ENCODE data around the gene INSYN1. TPM values are rescaled to one million over a fixed set of nuclear protein-coding genes. Genes with fewer than 3 reads are reported as not detected.

INSYN1 gene
- total and polyA plus RNA-seq, 9 of the 15 experiments (the other 6 are each of a cell fraction or from before 2014, with no cell fraction given) = not detected

- intact Hi-C loops (cut with micrococcal nuclease) = no loop called here
- H3K27ac ChIP-seq (ENCODE audit: extremely low read depth, low read depth, low read length) = no peak overlapping the region
- DNase-seq (ENCODE audit: extremely low read depth in 1 of 4, low spot score in 3 of 4) = no peak
- no peaks in the 10 kb centered on the region for H3K9me1 ChIP-seq (ENCODE audit: control insufficient read depth, insufficient read depth, low read length)
- H2AFZ ChIP-seq (ENCODE audit: low read depth, low read length) = no peak overlapping the region
- no peak for ATAC-seq
- no TSS peak for BruUV-seq (replicated peaks)
- no peaks in the 10 kb centered on the region for H3K4me1 ChIP-seq (replicated peaks in 1 of 2; ENCODE audit: control insufficient read depth in 2 of 2, insufficient read depth in 2 of 2, low read length in 2 of 2)
- no peaks in the 10 kb centered on the region for H3K36me3 ChIP-seq (ENCODE audit: control insufficient read depth, insufficient read depth, low read length)
- no peaks in the 10 kb centered on the region for H3K79me2 ChIP-seq (ENCODE audit: control insufficient read depth, insufficient read depth, low read length)
- no peak for FAIRE-seq
- 14% methylated on average over 6 of the region's 6 CpGs for WGBS (ENCODE audit: insufficient coverage, low coverage, missing lambda C conversion rate)
- no peak overlapping the region for H3K9ac ChIP-seq (ENCODE audit: insufficient read depth in 1 of 2, low read depth in 2 of 2, low read length in 2 of 2)
- peaks cover 10% of the 10 kb centered on the region for H4K20me1 ChIP-seq (replicated peaks; ENCODE audit: control insufficient read depth, insufficient read depth, low read length)
- POLR2A ChIA-PET = no interaction called here
- H3K4me3 ChIP-seq = no peak overlapping the region
- H3K27me3 ChIP-seq (ENCODE audit: control insufficient read depth in 2 of 2, insufficient read depth in 2 of 2, low read length in 2 of 2) = no peaks in the 10 kb centered on the region; a peak in 1 of 5 replicates
- in situ Hi-C loops (cut with MboI) = no loop called here
- no peaks in the 10 kb centered on the region for H3K9me3 ChIP-seq (replicated peaks; ENCODE audit: control insufficient read depth, insufficient read depth, low read depth, low read length)
- H3K4me2 ChIP-seq (ENCODE audit: insufficient read depth, low read length) = no peak overlapping the region
- CTCF ChIA-PET (ENCODE audit: low intra/inter-chr PET ratio) = no interaction called here
- TF ChIP-seq DMBX1 (CRISPR knock-in tag; IDR thresholded peaks at IDR 0.05; ENCODE audit: borderline replicate concordance) (no peak), RREB1 (CRISPR knock-in tag; IDR thresholded peaks at IDR 0.05) (no peak), U2AF1 (optimal IDR thresholded peaks at IDR 0.05; ENCODE audit: low read depth, low read length) (no peak), ZSCAN29 (IDR thresholded peaks at IDR 0.05) (no peak), ZNF589 (CRISPR knock-in tag; IDR thresholded peaks at IDR 0.05; ENCODE audit: low read depth) (no peak), ZNF449 (CRISPR knock-in tag; IDR thresholded peaks at IDR 0.05) (no peak), SIN3B (IDR thresholded peaks at IDR 0.05; ENCODE audit: low read depth) (no peak), MEF2D (tag; conservative IDR thresholded peaks at IDR 0.05; ENCODE audit: low read depth) (no peak), DEAF1 (CRISPR knock-in tag; IDR thresholded peaks at IDR 0.05) (no peak), ZNF146 (CRISPR knock-in tag; IDR thresholded peaks at IDR 0.05; ENCODE audit: unreplicated experiment) (no peak), ZNF655 (CRISPR knock-in tag; IDR thresholded peaks at IDR 0.05) (no peak), USF1 (CRISPR knock-in tag; IDR thresholded peaks at IDR 0.05) (no peak)
These were observed 44.5 kb downstream of the INSYN1 start for GRCh38 chr15:73708691-73709090.

All from K562 (cell line).